UCSD-AML1 (cell line): ENCODE data around the gene PARP8.

ENCODE experiments used
- DNase-seq: peaks from one replicate; lab custom pipeline; 2025; ENCODE audit not compliant: unreplicated experiment; lab: John Stamatoyannopoulos, UW

Gene PARP8

DNA sequence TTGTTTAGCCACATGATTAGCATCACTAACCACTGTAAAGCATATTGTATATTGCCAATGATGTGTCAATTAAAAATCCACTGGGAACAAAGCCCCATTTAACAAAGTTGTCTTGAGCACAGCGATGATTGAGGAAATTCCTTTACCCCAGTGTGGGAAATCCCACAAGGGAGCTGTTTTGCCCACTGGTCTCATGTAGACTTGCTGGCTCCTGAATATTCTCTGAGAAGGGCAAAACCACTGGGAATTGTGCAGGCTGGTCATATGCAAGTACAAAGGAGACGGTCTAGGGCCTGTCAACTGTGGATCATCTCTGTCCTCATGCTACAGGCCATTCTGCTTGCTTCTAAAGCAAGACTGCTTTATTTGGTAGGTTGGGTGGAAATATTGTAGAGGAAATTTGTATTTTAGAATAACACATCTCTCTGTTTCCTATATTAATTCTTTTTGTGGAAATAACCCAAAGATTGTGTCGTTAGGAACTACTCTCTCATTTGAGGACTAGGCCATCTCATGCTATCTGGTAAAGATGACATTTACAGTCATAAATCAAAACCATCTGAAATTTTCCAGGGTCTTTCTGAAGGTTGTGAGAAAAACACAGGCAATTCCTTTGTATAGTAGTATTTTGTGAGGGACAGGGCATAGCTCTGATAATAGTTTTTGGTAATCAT is 60.2 kb downstream of the PARP8 start:
- no peak for DNase-seq

DNA sequence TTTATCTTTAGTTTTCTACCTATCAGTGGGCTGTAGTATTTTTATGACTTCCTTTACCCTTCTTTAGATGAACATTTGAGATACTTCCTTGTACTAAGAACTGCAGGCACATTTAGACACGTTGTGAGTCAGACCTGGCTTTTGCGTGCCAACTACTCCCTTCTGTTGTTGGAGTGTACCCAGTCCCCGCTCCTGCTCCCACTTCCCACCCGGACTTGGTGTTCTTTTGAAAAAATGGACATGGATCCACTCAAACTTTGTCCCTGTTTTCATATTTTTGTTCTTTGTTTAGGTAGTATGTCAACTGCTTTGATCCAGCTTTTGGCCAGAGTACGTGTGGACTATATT is 60.7 kb downstream of the PARP8 start:
- no peak for DNase-seq

DNA sequence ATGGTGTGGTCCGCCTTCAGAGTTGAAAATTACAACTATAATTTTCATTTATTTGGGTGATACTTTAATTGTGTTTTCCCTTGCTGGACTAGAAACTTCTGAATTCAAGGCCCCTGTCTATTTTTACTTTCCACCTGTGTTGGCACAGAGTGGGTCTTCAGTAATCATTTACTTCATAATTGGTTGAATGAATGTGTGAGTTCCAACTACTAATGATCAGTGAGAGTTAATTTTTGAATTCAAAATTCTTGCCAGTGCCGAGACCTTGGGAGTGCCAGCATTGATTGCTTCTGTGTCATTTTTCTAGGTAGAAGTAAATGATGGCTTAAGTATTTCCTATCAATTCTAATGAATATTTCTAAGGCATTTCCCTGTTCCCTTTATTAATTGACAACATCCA is 61.4 kb downstream of the PARP8 start:
- no peak for DNase-seq

DNA sequence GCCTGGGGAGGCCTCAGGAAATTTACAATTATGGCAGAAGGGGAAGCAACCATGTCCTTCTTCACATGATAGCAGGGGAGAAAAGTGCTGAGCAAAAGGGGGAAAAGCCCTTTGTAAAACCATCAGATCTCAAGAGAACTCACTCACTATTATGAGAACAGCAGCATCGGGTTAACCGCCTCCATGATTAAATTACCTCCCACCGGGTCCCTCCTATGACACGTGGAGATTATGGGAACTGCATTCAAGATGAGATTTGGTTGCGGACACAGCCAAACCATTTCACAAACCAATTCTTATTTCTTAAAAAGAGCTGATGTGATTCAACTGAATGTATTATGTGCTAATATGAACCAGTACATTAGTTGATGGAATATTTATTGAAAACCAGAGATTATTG is 63.9 kb downstream of the PARP8 start:
- no peak for DNase-seq

DNA sequence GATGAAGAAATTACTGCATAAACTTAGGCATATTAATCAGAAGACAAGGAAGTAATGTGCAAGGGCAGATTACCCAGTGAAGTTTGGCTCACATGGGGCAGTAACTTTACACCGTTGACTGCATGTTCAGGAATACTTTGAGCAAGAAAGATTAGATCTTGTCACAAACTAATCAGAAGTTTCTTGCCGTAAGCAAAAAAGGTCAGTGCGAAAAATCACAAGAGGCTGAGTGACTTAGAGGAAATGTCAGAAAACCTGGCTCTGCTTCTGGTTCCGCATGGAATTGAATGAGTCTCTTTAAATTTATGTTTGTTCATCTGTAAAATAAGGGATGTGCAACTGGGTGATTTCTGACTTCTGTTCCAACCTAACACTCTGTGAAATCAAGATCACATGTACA is 64.4 kb downstream of the PARP8 start:
- no peak for DNase-seq

DNA sequence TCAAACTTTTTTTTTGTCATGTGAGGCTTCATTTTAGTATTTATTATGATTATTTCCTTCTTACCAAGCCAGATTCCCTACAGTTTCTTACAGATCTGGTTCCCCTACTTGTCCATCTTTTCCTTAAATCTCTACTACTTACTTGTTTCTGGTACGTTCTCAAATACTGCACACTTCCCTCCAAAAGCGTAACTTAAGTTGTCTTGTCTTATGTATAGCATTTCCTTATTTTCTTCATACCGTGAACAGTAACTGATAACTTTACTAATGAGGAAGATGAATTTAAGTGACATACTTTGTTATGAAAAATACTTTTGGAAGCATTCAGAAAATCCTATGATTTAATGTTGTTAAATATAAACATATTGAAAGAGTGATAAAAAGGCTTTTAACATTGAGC is 67.3 kb downstream of the PARP8 start:
- no peak for DNase-seq

DNA sequence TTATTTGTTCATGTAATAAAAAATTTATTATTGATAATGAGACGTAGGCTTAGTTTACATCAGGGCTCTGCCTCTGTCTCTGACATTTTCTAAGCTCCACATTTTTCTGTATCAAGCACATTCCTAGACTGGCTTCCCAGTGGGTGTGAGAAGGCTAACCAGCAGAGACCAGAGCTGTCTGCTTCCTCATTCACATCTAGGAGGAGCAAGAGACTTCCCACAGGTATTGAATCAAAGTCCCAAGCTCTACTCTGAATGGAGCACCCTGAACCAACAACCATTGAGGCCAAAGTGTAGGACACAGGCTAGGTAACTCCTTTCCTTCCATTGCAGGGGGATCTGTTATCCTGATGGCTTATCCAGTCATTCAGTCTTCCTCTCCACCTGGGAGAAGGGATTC is 72.4 kb downstream of the PARP8 start:
- no peak for DNase-seq

DNA sequence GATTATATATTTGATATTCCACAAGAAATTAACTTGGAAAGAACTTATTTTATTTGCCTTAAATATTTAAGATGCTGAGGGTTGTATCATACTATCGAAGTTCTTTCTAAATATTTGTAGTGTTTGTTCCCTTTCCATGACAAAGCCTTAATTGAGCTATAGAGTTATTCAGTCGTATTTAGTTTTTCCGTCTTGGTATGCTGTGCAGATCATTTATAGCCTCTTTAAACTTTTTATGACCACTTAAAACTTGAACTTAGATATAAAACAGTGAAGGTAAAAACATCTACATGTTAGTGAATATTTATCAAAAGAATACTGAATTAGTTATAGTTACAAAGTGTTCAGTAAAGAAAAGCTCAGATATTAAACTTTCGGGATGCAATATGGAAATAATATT is 74.4 kb downstream of the PARP8 start:
- no peak for DNase-seq

DNA sequence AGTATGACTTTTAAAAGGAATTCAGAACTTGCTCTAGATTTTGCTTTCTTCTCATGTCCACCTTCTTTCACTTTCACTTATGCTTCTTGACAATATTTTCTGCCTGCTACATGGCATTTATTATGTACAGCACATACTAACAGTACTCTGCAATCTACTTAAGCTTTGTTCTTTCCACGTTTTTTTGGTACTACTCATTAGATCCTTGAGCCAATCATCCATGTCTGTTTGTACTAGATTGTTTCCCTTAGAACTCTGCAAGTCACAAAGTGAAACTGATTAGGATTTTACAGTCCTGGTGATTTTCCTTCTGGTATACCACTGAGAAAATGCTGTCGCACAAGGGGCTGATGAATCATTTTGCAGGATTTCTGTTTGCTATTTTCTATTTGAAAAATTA is 78.3 kb downstream of the PARP8 start:
- no peak for DNase-seq

DNA sequence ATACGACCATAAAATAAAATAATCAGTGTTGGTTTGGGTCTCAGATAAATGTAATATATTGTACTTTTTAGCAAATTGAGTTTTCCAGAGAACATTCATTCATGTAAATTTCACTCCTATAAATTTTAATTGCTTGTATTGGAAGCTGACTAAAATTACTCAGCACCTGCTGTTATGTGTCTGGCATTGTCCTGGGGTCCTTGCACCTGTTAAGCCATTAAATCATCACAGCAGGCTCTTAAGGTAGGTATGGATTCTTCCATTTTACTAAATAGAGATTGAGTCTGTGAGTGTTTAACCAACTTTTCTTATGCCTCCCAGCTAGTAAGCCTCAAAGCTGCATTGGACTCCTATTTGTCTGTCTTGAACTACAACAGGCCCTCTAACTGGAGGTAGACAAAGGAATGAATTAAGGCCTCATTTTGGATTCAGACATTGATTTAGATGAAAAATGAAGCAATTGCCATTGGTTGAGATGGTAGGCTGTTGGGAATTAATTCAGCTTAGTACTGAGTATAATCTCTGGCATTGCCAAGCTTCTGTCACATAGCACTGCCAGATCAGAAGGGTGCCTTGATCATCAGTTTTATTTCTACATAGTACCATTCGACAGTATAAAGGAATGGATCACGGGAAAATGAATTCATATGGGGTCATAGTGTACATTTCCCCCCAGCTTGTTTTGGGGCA is 78.9 kb downstream of the PARP8 start:
- no peak for DNase-seq

DNA sequence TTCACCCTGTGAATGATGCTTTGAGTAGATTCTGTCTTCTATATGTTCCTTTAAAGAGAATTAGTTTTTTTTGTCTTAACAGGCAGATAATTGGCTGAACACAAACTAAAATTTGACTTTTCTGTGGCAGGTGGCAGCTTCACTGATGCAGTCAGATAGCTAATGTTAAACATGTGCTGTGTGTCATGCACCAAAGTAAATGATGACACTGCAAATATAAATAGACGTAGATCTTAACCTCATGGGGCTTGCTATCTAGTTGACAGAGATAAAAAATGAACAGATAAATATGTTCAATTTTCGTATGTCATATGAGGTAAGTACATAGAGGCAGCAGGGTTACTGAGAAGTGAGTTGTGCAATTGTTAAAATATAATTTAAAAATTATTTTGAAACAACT is 82.7 kb downstream of the PARP8 start:
- DNase-seq = no peak

DNA sequence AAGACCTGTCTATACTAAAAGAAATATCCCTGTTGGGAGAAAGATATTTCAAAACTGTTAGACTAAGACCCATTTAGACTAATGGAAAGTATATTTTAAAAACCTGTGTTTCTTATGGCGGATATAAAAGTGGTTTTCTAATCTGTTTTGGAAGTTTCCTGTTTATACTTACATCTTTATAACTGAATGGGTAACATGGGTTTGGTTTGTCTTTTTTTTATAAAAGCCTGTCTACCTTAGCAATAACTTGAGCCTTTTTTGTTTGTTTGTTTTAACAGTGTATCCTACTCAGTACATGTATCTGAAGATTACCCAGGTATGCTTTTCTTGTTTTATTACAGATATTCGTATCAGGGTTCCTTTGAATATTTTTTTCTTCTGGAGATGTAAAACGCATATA is 83.4 kb downstream of the PARP8 start:
- DNase-seq = no peak

DNA sequence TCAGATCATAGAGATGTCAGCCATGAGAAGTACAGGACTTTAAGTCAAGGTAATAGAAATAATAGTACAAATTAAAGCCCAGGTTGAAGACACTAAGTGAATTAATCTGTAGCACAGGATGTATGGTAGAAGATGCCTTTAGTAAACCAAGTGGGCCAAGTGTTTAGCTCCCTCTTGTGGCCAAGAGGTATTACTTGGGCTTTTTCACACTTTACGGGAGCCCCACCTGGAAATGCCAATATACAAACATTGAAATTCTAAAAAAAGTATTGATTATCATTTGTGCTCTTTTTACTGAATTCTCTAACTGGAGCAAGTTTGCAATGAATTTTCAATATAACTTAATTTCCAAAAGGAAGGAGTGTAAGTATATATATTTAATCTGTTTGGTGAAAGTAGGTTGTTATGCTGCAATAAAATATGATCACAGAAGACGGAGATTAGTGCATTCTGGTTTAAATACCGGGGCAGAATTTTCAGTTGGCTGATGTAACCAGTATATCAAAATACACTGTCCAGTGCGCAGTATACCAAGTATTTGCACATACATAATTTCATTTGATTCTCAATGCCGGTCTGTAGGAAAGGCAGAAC is 84.7 kb downstream of the PARP8 start:
- DNase-seq = no peak

DNA sequence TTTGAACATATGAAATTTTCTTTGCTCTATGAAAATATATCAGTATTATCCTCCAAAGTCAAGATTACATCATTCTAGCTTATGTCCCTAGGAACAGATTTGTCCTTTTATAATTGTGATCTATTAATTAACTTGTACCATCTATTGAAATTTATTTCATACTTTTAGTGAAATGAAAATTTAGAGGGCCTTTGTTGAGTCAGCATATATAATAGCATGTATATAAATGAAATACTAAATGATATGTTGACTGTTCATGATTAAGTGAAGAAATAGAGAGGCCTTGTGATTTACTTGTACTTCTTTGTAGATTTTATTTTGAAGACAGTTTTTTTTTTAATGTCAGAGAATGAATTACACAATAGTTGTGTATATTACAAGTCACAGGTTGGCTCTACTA is 86.4 kb downstream of the PARP8 start:
- DNase-seq = no peak

DNA sequence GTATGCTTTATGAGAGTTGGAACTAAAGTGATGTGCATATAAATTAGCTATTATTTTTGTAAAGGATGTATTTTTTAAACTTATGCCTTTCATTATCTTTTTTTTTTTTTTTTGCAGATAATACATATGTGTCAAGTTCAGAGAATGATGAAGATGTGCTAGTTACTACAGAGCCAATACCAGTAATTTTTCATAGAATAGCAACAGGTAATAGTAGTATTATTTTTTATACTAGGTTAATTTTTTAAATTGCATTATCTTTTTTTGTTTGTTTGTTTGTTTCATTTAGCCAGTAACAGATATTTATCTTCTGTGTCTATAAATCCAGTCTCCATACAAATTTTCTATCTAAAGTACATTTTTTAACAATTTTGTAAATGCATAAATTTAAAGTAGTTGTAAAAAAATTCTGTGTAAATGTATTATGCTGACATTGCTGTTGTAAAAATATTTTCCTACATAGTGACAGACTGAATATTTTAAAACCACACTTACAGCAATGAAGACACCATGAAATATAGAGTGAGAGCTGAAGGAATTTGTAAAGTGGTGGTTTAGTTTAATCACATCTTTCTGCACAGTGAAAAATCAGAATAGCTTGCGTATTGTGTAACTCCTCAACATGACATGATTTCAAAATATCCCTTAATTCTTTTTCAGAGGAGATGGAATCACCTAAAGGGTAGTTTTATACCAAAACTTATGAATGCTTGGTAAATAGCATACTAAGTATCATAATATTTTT is 93.3 kb downstream of the PARP8 start:
- no peak for DNase-seq

DNA sequence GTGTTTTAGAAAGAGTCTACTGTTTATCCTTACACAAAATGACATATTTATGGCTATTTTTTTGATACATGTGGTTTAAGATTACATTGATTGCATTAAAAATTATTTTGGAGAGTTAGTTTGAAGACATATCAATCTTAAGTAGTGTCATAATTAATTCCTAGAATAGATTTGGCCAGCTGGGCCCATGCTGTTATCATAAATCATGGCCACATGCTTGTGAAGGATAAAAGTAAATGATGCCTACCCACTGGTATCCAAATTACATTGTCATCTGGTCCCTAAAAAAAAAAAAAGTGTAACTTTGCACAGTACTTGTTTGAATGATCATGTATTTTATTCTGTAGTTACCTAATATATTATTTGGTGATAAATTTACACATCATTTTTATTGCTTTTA is 96.9 kb downstream of the PARP8 start:
- no peak for DNase-seq

DNA sequence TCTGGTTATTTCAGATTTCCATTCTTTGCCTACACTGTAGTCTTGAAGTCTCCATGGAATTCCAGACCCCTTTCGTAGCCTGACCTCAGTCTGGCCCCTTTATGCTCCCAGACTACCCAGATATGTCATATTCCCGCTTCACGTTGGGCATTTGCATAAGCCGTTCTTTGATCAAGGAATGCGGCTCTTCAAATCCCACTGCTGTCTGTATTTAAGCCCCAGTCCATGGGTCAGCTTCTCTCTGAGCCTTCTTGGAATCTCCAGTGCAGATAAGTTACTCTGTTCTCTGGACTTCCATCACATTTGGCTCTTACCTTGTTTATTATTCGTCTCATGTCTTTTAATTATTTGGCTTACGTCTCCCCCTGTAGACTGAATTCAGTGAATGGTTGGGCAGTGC is 97.4 kb downstream of the PARP8 start:
- DNase-seq = no peak

DNA sequence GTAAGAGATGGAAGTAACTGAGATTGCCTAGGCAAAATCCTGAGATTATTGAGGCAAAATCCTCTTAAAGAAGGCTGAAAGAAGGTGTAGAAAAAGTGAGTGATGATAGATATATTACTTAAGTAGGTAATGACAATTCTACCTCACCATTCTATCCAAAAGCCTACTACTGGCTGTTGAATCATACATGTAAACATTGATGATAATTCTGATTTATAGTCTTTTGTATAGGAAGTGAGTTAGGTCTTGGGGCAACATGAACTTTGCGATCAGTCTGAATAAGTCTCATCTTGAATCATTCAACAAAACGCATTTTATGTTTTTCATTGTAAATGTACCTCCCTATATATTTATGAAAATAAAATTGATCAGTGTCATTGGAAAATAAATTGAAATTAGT is 99.6 kb downstream of the PARP8 start:
- no peak for DNase-seq

DNA sequence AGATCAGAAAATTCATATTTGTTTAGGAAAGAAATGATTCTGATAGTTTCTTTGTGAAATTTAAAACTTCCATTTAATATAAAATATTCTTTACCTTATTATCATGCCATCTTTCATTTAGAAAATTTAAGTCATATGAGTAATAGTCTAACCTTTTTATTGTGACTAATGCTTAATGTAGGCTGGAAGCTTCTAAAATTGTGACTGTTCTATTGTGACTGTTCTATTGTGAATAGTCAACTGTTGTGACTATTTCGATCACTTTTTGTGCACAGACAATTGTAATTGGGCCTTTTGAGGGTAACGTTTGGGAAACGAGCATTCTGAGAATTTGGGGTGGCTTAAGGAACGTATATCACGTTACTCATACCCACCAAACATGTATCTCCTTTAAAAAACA is 100.0 kb downstream of the PARP8 start:
- DNase-seq = no peak

DNA sequence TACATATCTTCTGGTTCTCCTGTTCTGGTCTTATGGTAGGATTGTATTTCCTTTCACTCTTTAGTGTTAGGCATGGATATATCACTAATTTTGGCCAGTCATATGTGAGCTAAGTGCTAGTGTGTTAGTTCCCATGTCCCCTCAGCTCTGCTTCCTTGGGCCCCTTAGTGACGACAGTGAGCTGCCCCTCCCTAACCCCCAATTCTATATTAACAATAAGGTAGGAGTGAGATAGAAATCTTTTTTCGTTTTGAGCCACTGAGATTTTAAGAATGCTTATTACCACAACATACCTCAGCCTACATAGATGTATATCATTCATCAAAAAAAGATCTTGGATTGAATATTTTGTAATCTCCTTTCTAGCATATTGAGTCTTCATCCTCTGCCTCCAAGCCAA is 100.5 kb downstream of the PARP8 start:
- DNase-seq = no peak

DNA sequence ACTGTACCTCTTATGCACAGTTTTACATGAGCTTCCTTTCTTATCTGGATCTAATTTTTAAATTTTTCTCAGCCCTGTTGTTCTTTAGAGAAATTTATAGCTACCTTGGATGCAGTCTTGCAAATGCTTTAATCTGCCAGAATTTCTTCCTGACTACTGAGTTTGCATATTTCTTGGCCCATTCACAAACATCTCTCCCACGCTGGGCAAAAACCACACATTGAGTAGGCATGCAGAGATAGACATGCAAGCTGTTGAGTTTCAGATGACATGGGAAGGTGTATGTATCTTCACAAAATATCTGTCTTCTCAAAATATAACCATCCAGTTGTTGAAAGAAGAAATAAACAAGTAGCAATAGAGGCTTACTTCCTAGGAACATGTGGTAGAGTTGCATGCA is 101.2 kb downstream of the PARP8 start:
- no peak for DNase-seq

DNA sequence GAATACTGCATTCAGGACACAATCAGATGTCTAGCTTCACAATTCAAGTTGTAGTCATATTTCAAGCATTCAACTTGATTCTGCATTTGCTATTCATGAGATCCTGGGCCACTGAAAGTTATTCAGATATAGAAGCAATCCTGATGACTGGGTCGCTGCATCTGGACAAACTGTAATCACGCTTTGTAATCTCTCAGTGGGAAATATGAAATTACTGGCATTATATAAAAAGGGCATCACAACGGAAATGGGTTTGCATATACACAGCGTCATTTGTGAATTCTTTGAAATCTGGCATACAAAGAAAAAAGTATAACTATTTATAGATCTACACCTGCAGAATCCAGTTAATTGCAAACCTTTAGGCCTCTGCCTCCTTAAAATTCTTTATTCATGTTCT is 102.2 kb downstream of the PARP8 start:
- no peak for DNase-seq
